ENCODE data around the gene BACH1. TPM values are rescaled to one million over a fixed set of nuclear protein-coding genes. Genes with fewer than 3 reads are reported as not detected.

Gene BACH1
- total and polyA plus RNA-seq, 10 of the 15 experiments (the other 5 are each of a cell fraction or from before 2014, with no cell fraction given): 3.2 to 25.7 (median 10.5) TPM

- DNase-seq (ENCODE audit: low read depth, low spot score): no peak
- no peak overlapping the region for H2AFZ ChIP-seq (ENCODE audit: control insufficient read depth, low read depth, low read length)
- FAIRE-seq: no peak
- ATAC-seq: no peak
- no peak overlapping the region for H3K4me3 ChIP-seq
- no peak overlapping the region for H3K27ac ChIP-seq (ENCODE audit: control insufficient read depth, insufficient read depth)
- POLR2A ChIA-PET: no interaction called here
- H3K79me2 ChIP-seq (ENCODE audit: control insufficient read depth, insufficient read depth, low read length): peaks cover 71% of the 10 kb centered on the region
- CTCF ChIA-PET: no interaction called here
- WGBS (ENCODE audit: insufficient coverage, insufficient replicate concordance, low lambda C conversion rate, missing lambda C conversion rate): 98% methylated on average over 6 of the region's 6 CpGs
- H3K27me3 ChIP-seq (replicated peaks in 1 of 2; ENCODE audit: control insufficient read depth in 2 of 2, insufficient read depth in 2 of 2, low read length in 1 of 2): no peaks in the 10 kb centered on the region
- H3K9ac ChIP-seq (ENCODE audit: control insufficient read depth, insufficient read depth, low read length): no peak overlapping the region
- BruUV-seq (replicated peaks): no TSS peak
- no peak overlapping the region for H3K4me2 ChIP-seq (ENCODE audit: control insufficient read depth, insufficient read depth)
- intact Hi-C loops (cut with micrococcal nuclease; ENCODE audit: unreplicated experiment) (no loop called here), in situ Hi-C loops (cut with MboI) (no loop called here)
- SMC1A ChIA-PET (ENCODE audit: uncharacterized antibody, unreplicated experiment): no interaction called here
- H3K36me3 ChIP-seq (ENCODE audit: control insufficient read depth in 2 of 2, insufficient read depth in 2 of 2, low read length in 1 of 2): peaks cover 2% of the 10 kb centered on the region in 2 experiments; a peak in 2 of 4 replicates
- H4K20me1 ChIP-seq (ENCODE audit: control insufficient read depth, insufficient read depth): no peaks in the 10 kb centered on the region
- RAD21 ChIA-PET (ENCODE audit: unreplicated experiment): no interaction called here
- no peaks in the 10 kb centered on the region for H3K4me1 ChIP-seq (ENCODE audit: control insufficient read depth, insufficient read depth, low read length)
- TF ChIP-seq GABPA (IDR thresholded peaks at IDR 0.05; ENCODE audit: low read depth) (no peak), E2F8 (IDR thresholded peaks at IDR 0.05; ENCODE audit: low read depth, partially characterized antibody) (no peak), NRF1 (conservative IDR thresholded peaks at IDR 0.05; ENCODE audit: low read depth, low read length) (no peak), HDAC2 (IDR thresholded peaks at IDR 0.05) (no peak), JUND (IDR thresholded peaks at IDR 0.05; ENCODE audit: low read depth, low read length) (no peak), KDM1A (IDR thresholded peaks at IDR 0.05; ENCODE audit: borderline replicate concordance) (no peak), EGR1 (IDR thresholded peaks at IDR 0.05; ENCODE audit: borderline replicate concordance in 1 of 2, low read depth in 2 of 2, low read length in 2 of 2) (no peak), ZBTB33 (IDR thresholded peaks at IDR 0.05) (no peak), FOXM1 (IDR thresholded peaks at IDR 0.05; ENCODE audit: low read depth, low read length) (no peak)
- H3K9me3 ChIP-seq (replicated peaks; ENCODE audit: control insufficient read depth, insufficient read depth, low read length): peaks cover 1% of the 10 kb centered on the region; the same call in 1 of the 3 replicates
Observed at GRCh38 chr21:29320031-29320430, 21.3 kb downstream of the BACH1 start.

Data from GM12878 (cell line).